ENCODE data around the gene YLPM1.

The YLPM1 gene

GRCh38 chr14:74799765-74800164 lies 36.6 kb downstream of the YLPM1 start:
- Mint-ChIP-seq H3K4me3 (no peak overlapping the region), H3K36me3 (ENCODE audit: low read depth) (peaks cover 77% of the 10 kb centered on the region), H3K4me1 (no peaks in the 10 kb centered on the region), H3K27ac (peak overlapping the region; percentile 22), H3K9me3 (no peaks in the 10 kb centered on the region), H3K27me3 (ENCODE audit: low read depth, poor library complexity) (no peaks in the 10 kb centered on the region)
- TF ChIP-seq CTCF (IDR thresholded peaks at IDR 0.05): no peak
- DNase-seq: no peak

GRCh38 chr14:74800780-74801179 lies 37.7 kb downstream of the YLPM1 start:
- TF ChIP-seq CTCF (IDR thresholded peaks at IDR 0.05): no peak
- H3K36me3 Mint-ChIP-seq (ENCODE audit: low read depth): peaks cover 73% of the 10 kb centered on the region
- H3K27me3 Mint-ChIP-seq (ENCODE audit: low read depth, poor library complexity): no peaks in the 10 kb centered on the region
- no peak overlapping the region for H3K4me3 Mint-ChIP-seq
- no peak overlapping the region for H3K27ac Mint-ChIP-seq
- no peak for DNase-seq
- no peaks in the 10 kb centered on the region for H3K4me1 Mint-ChIP-seq
- H3K9me3 Mint-ChIP-seq: no peaks in the 10 kb centered on the region

GRCh38 chr14:74801396-74801795 lies 38.3 kb downstream of the YLPM1 start:
- no peak overlapping the region for H3K27ac Mint-ChIP-seq
- H3K27me3 Mint-ChIP-seq (ENCODE audit: low read depth, poor library complexity): no peaks in the 10 kb centered on the region
- no peaks in the 10 kb centered on the region for H3K4me1 Mint-ChIP-seq
- no peak for TF ChIP-seq CTCF (IDR thresholded peaks at IDR 0.05)
- no peak for DNase-seq
- H3K9me3 Mint-ChIP-seq: no peaks in the 10 kb centered on the region
- peaks cover 68% of the 10 kb centered on the region for H3K36me3 Mint-ChIP-seq (ENCODE audit: low read depth)
- H3K4me3 Mint-ChIP-seq: no peak overlapping the region

GRCh38 chr14:74804219-74804825 lies 41.2 kb downstream of the YLPM1 start:
- Mint-ChIP-seq H3K4me1 (no peaks in the 10 kb centered on the region), H3K36me3 (ENCODE audit: low read depth) (peaks cover 54% of the 10 kb centered on the region), H3K9me3 (no peaks in the 10 kb centered on the region), H3K4me3 (no peak overlapping the region), H3K27ac (peak overlapping the region; percentile 2), H3K27me3 (ENCODE audit: low read depth, poor library complexity) (no peaks in the 10 kb centered on the region)
- TF ChIP-seq CTCF (IDR thresholded peaks at IDR 0.05): peak; percentile 12
- DNase-seq: no peak

GRCh38 chr14:74807853-74808545 lies 44.9 kb downstream of the YLPM1 start:
- no peak for DNase-seq
- Mint-ChIP-seq H3K9me3 (no peaks in the 10 kb centered on the region), H3K36me3 (ENCODE audit: low read depth) (peaks cover 63% of the 10 kb centered on the region), H3K4me3 (no peak overlapping the region), H3K27me3 (ENCODE audit: low read depth, poor library complexity) (no peaks in the 10 kb centered on the region), H3K27ac (no peak overlapping the region), H3K4me1 (no peaks in the 10 kb centered on the region)
- no peak for TF ChIP-seq CTCF (IDR thresholded peaks at IDR 0.05)

- H3K9me3 Mint-ChIP-seq: no peaks in the 10 kb centered on the region
- H3K27me3 Mint-ChIP-seq (ENCODE audit: low read depth, poor library complexity): no peaks in the 10 kb centered on the region
- TF ChIP-seq CTCF (IDR thresholded peaks at IDR 0.05): no peak
- DNase-seq: no peak
- H3K4me1 Mint-ChIP-seq: no peaks in the 10 kb centered on the region
- H3K36me3 Mint-ChIP-seq (ENCODE audit: low read depth): peaks cover 94% of the 10 kb centered on the region
- H3K27ac Mint-ChIP-seq: no peak overlapping the region
- H3K4me3 Mint-ChIP-seq: no peak overlapping the region
Measured at GRCh38 chr14:74816124-74816523, 53.0 kb downstream of the YLPM1 start.
